Activated naive CD8-positive, alpha-beta T cell treated with anti-CD3 and anti-CD28 coated beads, Interleukin-2, amount 50 U/mL, for 16 hours (primary cell): Measurements from ENCODE around the gene SYT1.

Experiments
- DNase-seq: peaks from one replicate; pipeline ENCODE4 v3.0.0-alpha.2; 2020; ENCODE audit warnings: low read depth, low spot score

SYT1 gene

DNA sequence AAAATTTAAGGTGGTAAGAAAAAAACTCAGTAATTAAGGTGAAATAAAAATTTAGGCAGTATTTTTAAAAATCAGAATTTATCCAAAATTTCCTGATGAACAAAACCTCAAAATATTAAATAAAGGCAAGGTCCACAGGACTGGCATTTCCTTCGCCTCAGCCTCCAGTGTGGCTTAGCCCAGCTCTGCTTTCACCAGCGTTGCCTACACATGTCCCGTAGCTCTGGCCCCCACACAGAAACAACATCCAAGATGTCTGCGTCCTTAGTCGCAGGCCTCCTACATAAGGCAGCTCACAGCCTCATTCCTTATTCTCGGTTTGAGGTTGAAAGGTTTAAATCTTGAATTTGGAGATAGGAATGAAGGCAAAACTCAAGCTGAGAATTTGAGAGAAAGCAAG, 274.3 kb downstream of the SYT1 start:
- no peak for DNase-seq

DNA sequence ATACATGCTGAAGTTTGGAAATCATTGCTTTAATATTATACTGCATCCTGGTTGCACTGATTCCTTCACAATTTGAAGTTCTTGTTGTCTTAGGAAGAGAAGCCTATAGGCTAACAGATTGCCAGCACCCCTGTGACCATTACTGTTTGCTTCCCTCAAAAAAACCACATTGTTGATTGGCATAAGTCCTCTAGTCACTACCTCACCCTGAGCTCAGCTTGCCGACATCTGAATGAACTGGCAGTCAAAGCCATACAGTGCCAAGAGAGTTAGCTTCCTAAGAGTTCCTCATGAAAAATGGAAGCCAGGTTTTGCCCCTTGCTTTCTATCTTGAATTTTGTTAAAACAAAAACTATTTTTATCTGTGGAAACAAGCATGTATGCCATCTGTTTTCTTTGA, 276.1 kb downstream of the SYT1 start:
- DNase-seq, result no peak

DNA sequence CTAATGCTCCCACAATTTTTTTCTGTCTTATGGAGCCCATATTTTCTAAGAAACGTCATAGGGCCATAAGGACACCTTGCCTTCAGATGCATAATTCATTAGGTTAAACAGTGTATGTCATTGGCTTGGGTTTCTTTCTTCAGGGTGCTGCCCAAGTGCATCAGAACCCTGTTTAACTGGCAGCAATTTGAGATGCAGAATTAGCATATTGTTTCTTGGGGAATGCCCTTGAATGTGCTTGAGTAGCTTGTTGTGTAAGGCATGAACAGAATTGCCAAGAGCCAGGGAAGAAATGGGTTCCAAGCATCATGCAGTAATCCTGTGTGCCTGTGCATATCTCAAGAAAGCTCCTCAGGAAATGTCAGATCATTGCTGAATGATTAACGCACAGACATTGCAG, 277.2 kb downstream of the SYT1 start:
- DNase-seq, result no peak

DNA sequence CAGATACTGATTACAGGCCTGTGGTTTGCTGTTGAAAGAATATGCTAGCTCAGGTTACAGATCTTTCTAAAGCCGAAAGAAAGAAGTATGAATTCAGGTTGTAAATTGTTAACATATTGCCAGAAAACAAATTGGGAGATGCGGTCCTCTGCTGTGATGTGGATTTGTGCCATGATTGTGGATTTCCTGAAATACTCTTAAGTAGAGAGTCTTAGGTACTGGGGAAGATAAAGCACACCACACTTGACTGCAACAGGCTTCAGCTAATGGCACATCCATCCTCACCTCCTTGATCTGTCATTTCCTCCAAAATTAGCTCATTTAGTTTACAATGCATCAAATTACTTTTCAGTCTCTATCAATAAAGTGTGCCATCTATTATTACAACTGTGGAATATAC, 279.2 kb downstream of the SYT1 start:
- no peak for DNase-seq

DNA sequence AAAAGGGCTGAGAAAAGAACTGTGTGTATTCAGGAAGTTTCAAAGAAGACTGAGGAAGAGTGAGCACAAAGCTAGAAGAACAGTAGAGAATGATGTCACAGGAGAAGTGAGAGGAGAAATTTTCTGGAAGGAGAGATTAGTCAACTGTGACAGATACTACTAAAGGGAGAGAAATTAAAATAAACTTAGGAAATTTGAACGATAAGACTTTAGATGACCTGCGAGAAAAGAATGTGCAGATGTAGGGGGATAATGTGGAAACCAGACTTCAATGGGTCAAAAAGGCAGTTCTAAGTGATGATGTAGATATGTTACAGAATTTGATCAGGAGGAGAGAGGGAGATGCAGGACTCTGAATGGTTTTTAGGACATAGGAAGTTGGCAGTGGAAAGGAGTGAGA, 287.4 kb downstream of the SYT1 start:
- no peak for DNase-seq

DNA sequence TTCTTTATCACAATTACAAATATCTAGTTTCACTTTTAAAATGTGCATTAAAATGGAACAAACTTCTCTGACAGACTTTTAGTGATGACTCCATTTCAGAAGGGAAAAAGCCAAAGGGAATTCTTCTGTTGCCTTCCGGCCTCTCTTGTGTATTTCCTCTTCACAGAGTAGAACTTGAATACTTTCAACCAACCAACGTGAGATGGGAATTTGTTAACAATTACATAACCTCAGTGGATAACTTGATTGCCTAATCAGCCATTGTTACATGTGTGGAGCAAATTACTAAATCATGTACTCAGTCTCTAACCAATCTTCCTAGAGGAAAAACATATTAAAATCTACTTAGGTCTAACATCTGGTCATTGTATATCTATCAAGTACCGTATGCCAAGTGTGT, 291.1 kb downstream of the SYT1 start:
- DNase-seq, result no peak

DNA sequence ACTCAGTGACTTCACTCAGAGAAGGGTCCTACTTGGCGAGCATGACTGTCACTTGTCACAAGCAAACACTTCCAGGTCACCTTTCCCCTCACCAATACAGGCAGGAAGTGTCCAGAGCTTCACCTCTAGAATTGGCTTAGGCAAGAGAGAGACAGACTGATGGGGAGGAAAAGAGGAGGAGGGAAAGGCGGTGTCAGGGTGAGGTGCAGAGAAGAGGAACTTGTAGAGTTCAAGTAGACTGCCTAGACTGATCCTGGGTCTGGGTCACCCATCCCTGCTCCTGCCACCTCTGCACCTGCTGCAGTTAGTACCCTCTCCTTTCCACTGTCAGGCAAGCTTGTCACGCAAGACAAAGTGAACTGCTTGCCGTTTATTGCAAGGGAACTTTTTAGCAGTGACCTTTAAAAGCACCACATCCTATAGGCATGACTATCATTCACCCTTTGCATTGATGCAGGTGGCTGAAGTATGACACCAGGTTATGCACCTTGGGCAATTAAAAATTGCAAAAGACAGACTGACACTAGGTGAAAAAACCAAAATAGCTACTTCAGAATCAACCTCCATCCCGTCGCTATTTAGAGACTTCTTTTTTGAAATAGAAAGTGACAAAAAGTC, 292.4 kb downstream of the SYT1 start:
- DNase-seq, result no peak

DNA sequence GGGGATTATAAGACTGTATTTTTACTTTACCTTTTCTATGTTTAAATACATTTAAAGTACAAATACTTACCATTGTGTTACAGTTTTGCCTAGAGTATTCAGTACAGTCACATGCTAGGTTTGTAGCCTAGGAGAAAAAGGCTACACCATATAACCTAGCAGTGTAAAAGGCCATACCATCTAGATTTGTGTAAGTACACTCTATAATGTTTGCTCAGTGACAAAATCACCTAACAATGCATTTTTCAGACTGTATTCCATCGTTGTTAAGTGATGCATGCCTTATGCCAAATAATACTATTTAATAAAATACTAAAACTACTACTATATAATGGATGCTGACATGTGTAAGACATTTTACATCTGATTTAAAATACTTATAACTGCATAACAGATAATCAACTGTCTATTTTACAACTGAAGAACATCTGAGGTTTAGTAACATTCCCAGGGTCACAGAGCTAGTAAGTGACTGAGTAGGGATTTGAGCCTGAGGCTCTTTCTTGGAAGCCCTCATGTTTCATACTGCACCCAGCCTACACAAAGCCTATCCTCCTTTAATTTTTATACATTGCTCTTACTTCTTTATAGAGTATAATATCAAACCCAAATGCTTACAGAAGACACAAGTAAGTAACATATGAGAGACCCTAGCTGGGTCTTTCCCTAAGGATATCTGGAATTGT, 296.8 kb downstream of the SYT1 start:
- DNase-seq, result no peak

DNA sequence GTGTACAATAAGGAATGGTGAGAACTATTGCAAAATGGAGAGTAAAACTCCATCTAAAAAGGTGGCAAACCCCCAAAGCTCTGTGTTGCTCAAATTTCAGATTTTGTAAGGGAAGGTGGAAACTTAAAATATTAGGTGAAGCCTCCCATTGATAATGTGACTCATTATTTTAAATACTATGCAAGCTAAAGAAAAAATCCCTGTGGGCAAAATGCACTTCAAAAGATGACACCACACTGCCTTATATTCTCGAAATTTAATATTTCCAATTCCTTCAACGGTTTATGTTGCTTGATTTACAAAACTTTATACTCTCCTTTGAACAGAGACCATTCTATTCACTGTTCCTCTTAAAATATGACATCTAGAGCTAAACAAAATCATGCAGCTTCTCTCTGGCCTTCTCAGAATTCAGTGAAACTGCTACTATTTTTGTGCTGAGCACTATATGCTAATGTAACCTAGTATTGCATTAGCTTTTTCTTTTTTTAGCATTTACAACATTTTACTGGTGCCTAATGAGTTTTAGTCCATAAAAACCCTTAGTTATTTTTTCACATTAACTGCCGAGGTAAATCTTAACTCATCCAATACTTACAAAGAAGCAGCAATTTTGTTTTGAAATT, 297.7 kb downstream of the SYT1 start:
- DNase-seq, result no peak

DNA sequence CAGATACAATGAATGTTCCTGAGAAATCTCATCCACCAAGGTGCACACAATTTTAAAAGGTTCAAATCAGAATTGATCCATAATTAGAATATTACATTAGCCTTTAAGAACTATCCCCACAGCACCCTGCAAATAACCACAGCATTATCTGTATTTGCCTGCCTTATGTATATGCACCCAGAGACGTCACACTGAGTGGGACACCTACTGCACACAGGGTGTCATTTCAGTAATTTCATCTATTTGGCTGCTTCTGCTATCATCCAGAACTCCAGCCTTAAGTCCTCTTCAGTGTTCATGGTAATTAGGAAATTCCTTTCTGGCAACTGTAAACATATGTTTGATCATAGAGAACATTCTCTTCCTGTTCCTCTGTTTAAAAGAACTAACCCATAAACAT, 298.4 kb downstream of the SYT1 start:
- no peak for DNase-seq

DNA sequence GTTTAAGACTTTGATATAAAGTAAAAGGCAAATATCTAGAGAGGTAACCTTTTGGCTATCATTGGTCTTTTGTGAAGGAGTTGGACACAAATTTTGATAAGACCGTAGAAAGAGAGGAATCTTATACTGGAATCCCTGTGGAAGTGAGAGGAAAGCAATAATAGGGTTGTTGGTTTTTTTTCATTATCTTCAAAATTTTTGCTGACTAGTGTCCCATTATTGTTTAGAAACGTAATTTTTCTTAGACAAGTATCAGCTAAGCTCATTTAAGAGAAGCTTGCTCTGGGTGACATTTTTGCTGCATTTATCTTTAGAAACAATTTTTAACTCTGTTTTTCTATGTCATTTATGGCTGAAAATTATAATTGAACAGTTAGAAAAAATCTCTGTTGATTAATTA, 300.3 kb downstream of the SYT1 start:
- no peak for DNase-seq

DNA sequence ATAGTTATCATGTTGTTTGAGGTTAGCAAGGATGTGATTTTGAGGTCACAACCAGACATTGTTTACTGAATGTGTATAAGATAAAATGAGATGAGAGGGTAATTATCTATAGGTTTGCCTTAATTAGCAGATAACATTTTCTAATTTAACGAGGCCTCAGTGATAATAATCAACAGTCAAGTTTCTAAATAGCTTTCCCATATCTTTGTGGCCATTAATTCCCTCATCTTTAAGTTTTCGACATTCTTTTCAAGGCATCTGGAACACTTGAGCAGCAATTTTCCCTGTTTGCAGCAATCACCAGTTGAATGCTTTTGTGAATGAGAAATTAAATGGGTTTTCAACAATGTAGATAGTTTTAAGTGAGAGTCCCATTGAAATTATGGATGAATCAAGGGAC, 304.1 kb downstream of the SYT1 start:
- DNase-seq, result no peak

DNA sequence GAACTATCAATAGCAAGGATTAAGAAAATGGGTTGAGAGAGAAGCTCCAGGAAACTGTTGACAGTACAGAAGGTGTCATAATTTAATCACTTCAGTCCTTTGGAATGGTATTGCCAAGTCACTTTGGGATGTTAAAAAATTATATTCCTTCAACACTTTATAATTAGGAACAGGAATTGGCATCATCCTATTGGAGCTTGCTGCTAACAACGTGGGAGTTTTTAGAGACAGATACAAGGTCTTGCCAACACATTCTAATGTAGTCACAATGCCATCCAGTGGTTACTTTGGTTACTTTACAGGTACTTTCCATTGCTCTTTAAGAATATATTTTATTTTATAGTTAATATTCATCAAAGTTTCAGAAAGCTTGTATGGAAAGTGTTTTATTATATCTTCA, 310.1 kb downstream of the SYT1 start:
- DNase-seq, result no peak

DNA sequence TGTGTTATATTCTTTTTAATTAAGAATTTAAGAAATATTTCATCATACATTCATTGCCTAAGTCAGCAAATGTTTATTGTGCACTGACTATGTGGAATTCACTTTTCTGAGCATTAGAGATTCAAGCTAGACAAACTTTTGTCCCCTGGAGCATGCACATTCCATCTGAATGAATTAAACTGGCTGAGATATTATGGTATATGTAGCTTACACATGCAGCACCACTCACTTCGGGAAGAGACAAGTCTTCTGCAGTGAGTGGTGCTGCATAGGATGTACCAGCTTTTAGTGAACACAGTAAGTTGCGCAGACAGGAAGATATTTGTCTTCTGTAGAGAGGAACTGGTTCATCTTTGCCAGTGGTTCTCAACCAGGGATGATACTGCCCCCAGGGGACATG, 318.4 kb downstream of the SYT1 start:
- DNase-seq, result no peak

DNA sequence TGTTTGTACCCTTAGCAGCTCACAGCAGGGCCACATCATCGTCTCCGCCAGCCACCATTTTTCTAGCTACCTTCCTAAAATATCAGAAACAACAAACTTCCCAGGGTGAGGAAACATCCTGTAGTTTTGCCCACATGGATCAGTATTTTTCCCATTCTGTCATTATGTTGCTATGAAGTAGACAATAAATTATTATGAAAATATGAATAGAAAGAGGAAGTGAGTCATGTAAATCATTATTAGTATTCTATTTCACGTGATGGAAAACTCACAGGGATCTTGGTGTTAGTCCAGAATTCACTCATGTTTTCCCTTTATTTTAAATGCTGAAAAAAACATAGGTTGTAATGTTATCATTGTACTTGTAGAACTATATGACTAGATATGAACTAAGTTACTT, 319.4 kb downstream of the SYT1 start:
- DNase-seq, result no peak

DNA sequence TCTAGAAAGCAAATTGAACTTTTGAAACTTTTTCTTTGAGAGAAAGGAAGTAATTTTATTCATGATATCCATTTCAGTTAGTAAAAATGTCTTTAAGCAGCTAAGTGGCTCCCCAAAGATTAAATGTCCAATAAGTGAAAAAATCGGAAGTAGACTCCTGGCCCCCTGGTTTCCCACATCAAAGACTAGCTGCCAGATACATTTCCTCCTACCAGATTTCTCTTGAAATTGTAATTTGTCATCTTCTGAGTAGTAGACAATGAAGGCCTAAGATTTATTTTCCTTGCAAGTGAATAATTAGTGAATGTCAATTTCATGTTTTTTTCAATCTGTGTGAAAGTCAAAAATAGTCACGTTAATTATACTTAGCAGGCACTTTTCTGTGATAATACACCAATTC, 321.9 kb downstream of the SYT1 start:
- DNase-seq, result no peak

DNA sequence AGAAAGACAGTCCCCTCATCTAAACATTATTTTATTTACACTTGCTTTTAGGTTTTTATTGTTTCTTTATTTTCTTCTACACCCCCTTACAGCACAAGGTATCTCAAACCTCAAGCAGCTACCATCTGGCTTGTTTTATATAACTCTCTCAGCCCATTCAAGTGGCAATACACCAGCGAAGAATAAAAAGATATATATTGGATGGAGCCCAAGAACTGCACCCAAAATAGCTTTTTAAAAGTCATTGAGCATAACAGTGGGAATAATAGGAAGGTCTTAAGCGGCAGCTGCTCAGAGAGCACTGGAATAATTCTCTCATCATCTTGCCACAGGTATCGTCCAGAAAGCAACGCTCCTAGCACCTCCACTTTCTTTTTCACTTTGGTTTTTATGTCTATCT, 322.5 kb downstream of the SYT1 start:
- DNase-seq, result no peak

DNA sequence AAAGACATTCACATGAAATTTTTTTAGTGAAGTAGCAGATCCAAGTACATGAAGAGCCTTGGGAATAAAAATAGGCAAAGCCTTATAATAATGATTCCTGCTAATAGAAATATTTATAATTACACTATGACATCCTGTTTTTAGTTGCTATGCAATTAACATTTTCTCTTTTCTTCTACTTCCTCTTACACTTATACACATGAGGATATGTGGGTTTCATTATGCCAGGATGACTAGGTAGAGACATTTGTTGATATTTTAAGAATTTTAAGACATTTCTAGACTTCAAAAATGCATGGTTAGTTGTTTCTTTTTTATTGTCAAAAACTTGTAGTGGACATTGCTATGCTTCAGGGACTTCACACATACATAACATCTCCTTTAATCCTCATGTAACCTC, 326.8 kb downstream of the SYT1 start:
- DNase-seq, result no peak

DNA sequence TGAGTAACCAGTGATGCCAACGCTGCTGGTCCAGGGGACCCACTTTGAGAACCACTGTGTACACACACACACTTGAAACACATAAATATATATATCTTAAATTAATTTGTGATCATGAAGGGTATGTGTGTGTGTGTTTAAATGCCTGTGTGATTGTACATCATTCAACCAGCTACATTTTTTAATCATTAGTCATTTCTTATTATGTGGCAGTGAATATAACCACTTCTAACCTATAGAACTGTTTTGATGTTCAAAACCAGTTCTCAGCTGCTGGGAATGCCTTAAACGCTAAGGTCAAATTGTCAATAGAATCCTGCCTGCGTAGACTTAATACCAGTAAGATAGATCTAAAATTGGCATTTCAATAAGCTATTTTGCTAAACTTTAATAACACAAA, 330.0 kb downstream of the SYT1 start:
- no peak for DNase-seq

DNA sequence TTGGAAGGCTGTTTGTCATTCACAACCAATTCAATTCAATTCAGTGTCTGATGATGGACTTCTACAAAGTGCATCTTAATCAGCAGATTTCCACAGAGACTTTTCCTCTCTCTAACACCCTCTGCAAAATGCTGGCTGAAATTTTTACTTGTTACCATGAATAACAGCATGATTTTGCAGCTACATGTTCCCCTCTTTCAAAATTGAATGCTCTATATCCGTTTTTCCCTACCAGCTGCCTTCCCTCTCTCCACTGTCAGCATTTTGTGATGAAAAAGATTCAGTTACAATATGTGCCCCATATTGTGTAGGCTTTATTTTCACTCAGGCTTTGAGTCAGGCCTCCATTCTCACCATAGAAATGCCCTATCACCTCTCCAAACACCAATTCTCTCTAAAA, 334.6 kb downstream of the SYT1 start:
- no peak for DNase-seq

DNA sequence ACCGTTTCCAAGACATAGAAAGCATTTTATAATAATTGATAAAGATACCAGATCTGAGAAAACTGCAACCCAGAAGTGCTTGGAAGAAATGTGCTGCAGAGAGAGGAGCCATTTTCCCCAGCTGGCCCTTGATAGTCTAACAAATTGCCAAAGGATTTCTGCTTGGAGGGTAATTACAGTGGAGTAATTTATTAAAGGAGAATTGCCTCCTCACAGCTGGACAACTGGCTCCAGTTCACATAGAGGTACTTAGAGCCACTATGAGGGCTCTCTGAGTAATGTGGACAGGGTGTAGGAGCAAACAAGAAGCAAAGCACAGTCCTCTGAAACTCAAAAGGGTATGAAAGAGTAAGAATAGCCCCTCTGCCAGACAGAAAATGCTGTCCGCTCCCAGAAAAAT, 335.6 kb downstream of the SYT1 start:
- no peak for DNase-seq

DNA sequence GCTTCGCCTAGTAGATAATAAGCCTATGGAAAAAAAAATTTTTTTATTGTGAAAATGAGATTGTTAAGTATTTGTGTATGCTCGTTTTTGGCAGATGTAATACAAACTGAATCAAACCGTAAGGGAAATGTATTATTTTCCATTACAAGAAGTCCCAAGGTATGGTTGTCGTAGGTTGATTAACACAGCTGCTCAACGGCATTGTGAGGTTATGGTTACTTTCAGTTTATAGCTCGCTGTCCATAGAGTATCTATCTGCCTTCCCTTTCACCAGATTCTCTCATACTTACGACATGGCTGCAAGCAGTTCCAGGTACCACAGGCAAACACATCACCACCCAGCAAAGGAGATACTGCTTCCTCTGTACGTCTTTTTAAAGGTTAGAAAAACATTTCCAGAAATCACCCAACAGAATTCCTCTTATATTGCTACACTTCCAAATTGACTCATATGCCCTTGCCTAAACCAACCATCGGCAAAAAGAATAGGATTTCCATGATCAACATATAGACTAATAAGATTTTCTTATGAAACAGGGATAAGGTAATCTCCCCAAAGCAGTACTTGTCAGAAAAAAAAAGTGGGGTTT, 338.6 kb downstream of the SYT1 start:
- DNase-seq, result no peak

DNA sequence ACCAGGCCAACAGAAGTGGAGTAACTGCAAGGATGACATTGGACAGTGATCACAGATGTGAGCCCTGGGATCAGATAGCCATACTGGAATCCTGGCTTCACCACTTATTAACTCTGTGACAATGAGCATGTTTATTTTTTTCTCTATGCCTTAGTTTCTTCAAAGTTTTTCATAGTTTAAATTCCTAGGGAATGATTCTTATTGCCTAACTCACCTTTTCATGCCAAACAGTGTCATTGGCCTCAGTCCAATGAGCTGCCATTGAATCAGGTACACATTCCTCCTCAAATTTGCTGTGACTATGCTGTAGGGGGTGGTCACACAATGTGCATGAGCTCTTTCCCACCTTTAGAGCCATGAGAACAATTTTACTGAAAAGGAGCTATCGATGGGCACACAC, 342.3 kb downstream of the SYT1 start:
- DNase-seq, result no peak
